Neuronal stem cell (in vitro differentiated cells): Measurements from ENCODE around the gene ST6GALNAC3.
"Not testable (repeated sequence)": the region's sequence is repeated elsewhere in the genome, so short reads cannot be mapped to it uniquely, and the experiment has no call there.

Source experiments
- DNase-seq: peaks from one replicate; pipeline ENCODE4 v3.0.0-alpha.2; 2013; ENCODE audit warnings: low spot score
- H2AFZ ChIP-seq: one replicate; pipeline ENCODE4 v1.6.1; 2013; ENCODE audit warnings: mild to moderate bottlenecking, low read length, inconsistent platforms
- H2AK5ac ChIP-seq: 2 replicates; pipeline ENCODE4 v1.6.1; 2013; ENCODE audit warnings: low read depth, mild to moderate bottlenecking, inconsistent platforms, low read length, moderate library complexity, mixed read lengths
- H2BK120ac ChIP-seq: 2 replicates; pipeline ENCODE4 v1.6.1; 2013; ENCODE audit warnings: low read depth, mild to moderate bottlenecking, inconsistent platforms, low read length, moderate library complexity, mixed read lengths
- H2BK12ac ChIP-seq: one replicate; pipeline ENCODE4 v1.6.1; 2013; ENCODE audit warnings: low read length, inconsistent platforms
- H2BK15ac ChIP-seq: 2 replicates; pipeline ENCODE4 v1.6.1; 2013; ENCODE audit warnings: mild to moderate bottlenecking, low read length, inconsistent platforms, mixed read lengths
- H2BK5ac ChIP-seq: one replicate; pipeline ENCODE4 v1.6.1; 2013; ENCODE audit warnings: inconsistent platforms, mild to moderate bottlenecking, low read length, moderate library complexity
- H3K14ac ChIP-seq: one replicate; pipeline ENCODE4 v1.6.1; 2013; ENCODE audit warnings: low read length, inconsistent platforms
- H3K18ac ChIP-seq: 2 replicates; pipeline ENCODE4 v1.6.1; 2013; ENCODE audit warnings: low read length, inconsistent platforms
- H3K23ac ChIP-seq: 2 replicates; pipeline ENCODE4 v1.6.1; 2013; ENCODE audit warnings: low read depth, mild to moderate bottlenecking, mixed read lengths, low read length, inconsistent platforms; ENCODE audit not compliant: poor library complexity
- H3K27ac ChIP-seq: replicated peaks from 3 replicates; pipeline ENCODE4 v1.5.1; 2013; ENCODE audit warnings: low read length, inconsistent platforms
- H3K27me3 ChIP-seq, 3 experiments: 2 replicates each; pipeline ENCODE4 v1.6.1; 2013; ENCODE audit warnings: low read length in 3 of 3, mild to moderate bottlenecking in 2 of 3, inconsistent platforms in 1 of 3, low read depth in 1 of 3, mixed read lengths in 1 of 3, moderate library complexity in 1 of 3; ENCODE audit not compliant: control insufficient read depth in 3 of 3, insufficient read depth in 3 of 3
- H3K36me3 ChIP-seq, 2 donors: replicated peaks in 1 of 2; 2 replicates each; pipeline ENCODE4 v1.6.1; 2013; ENCODE audit warnings: low read length in 2 of 2; ENCODE audit not compliant: control insufficient read depth in 2 of 2, insufficient read depth in 2 of 2
- H3K4ac ChIP-seq: 2 replicates; pipeline ENCODE4 v1.6.1; 2013; ENCODE audit warnings: inconsistent platforms, mild to moderate bottlenecking, low read length, moderate library complexity
- H3K4me1 ChIP-seq, 2 donors: 1 replicate in 1 of 2; 2 replicates in 1 of 2; pipeline ENCODE4 v1.6.1; 2013; ENCODE audit warnings: low read length in 2 of 2, low read depth in 1 of 2; ENCODE audit not compliant: control insufficient read depth in 2 of 2, insufficient read depth in 1 of 2
- H3K4me2 ChIP-seq: one replicate; pipeline ENCODE4 v1.6.1; 2013; ENCODE audit warnings: mild to moderate bottlenecking, low read length, inconsistent platforms; ENCODE audit not compliant: insufficient read depth, poor library complexity, severe bottlenecking
- H3K4me3 ChIP-seq, 2 donors: 2 replicates each; pipeline ENCODE4 v1.5.1; 2013; ENCODE audit warnings: low read length in 2 of 2, mild to moderate bottlenecking in 2 of 2, inconsistent platforms in 1 of 2, moderate library complexity in 1 of 2
- H3K79me1 ChIP-seq: one replicate; pipeline ENCODE4 v1.6.1; 2013; ENCODE audit warnings: low read depth, mild to moderate bottlenecking, inconsistent platforms, low read length, moderate library complexity
- H3K9ac ChIP-seq: one replicate; pipeline ENCODE4 v1.6.1; 2013; ENCODE audit warnings: mild to moderate bottlenecking, low read depth, low read length, inconsistent platforms; ENCODE audit not compliant: poor library complexity
- H3K9me3 ChIP-seq, 2 donors: replicated peaks in 1 of 2; 2 replicates each; pipeline versions ENCODE3 to v1.6.1; 2013; ENCODE audit warnings: low read length in 2 of 2, mild to moderate bottlenecking in 2 of 2, inconsistent platforms in 1 of 2, low read depth in 1 of 2, mixed read lengths in 1 of 2, moderate library complexity in 1 of 2; ENCODE audit not compliant: control insufficient read depth in 2 of 2, insufficient read depth in 1 of 2
- H4K8ac ChIP-seq: one replicate; pipeline ENCODE4 v1.6.1; 2013; ENCODE audit warnings: low read depth, mild to moderate bottlenecking, inconsistent platforms, low read length, moderate library complexity
- H4K91ac ChIP-seq: one replicate; pipeline ENCODE4 v1.6.1; 2013; ENCODE audit warnings: low read length, low read depth, mild to moderate bottlenecking, inconsistent platforms; ENCODE audit not compliant: poor library complexity
- WGBS, 2 donors: extraction: QIAGEN DNeasy Blood & Tissue Kit; methylation state at CpG; one replicate each; pipeline ENCODE4 v1.1.7; 2013; ENCODE audit warnings: missing lambda C conversion rate in 2 of 2, mixed read lengths in 1 of 2; ENCODE audit not compliant: insufficient read length in 2 of 2, insufficient replicate concordance in 1 of 2; ENCODE audit errors: extremely low coverage in 2 of 2; 5-methylcytosine and 5-hydroxymethylcytosine counted together

ST6GALNAC3 gene

GRCh38 chr1:76640092-76640491 lies 565.5 kb downstream of the ST6GALNAC3 start:
- H3K36me3 ChIP-seq: no peaks in the 10 kb centered on the region
- H3K14ac ChIP-seq: no peak overlapping the region
- no peak overlapping the region for H2BK120ac ChIP-seq
- H3K18ac ChIP-seq: no peak overlapping the region
- peaks cover 0 to 2% of the 10 kb centered on the region in 2 donors for H3K9me3 ChIP-seq
- no peak overlapping the region for H3K4ac ChIP-seq
- H2BK15ac ChIP-seq: no peak overlapping the region
- H2AFZ ChIP-seq: no peak overlapping the region
- no peak for DNase-seq
- no peak overlapping the region for H4K91ac ChIP-seq
- H3K23ac ChIP-seq: no peak overlapping the region
- no peaks in the 10 kb centered on the region for H3K79me1 ChIP-seq
- H3K4me1 ChIP-seq: no peaks in the 10 kb centered on the region
- no peak overlapping the region for H2BK5ac ChIP-seq
- no peak overlapping the region for H3K27ac ChIP-seq
- no peak overlapping the region for H3K9ac ChIP-seq
- no peak overlapping the region for H3K4me3 ChIP-seq
- H4K8ac ChIP-seq: no peak overlapping the region
- no peak overlapping the region for H3K4me2 ChIP-seq
- no peak overlapping the region for H2BK12ac ChIP-seq
- H2AK5ac ChIP-seq: no peak overlapping the region
- H3K27me3 ChIP-seq: no peaks in the 10 kb centered on the region

GRCh38 chr1:76640723-76641122 lies 566.2 kb downstream of the ST6GALNAC3 start:
- no peak overlapping the region for H2AK5ac ChIP-seq
- no peak overlapping the region for H3K9ac ChIP-seq
- no peak overlapping the region for H2BK5ac ChIP-seq
- H3K27me3 ChIP-seq: no peaks in the 10 kb centered on the region
- no peak overlapping the region for H2BK120ac ChIP-seq
- no peaks in the 10 kb centered on the region for H3K36me3 ChIP-seq
- H2AFZ ChIP-seq: no peak overlapping the region
- no peak overlapping the region for H3K4me3 ChIP-seq
- no peak overlapping the region for H3K4me2 ChIP-seq
- H3K79me1 ChIP-seq: no peaks in the 10 kb centered on the region
- peaks cover 0 to 2% of the 10 kb centered on the region in 2 donors for H3K9me3 ChIP-seq
- no peak overlapping the region for H3K18ac ChIP-seq
- H3K4me1 ChIP-seq: no peaks in the 10 kb centered on the region
- DNase-seq: no peak
- H4K8ac ChIP-seq: no peak overlapping the region
- no peak overlapping the region for H2BK12ac ChIP-seq
- H3K14ac ChIP-seq: no peak overlapping the region
- no peak overlapping the region for H4K91ac ChIP-seq
- no peak overlapping the region for H3K23ac ChIP-seq
- H3K4ac ChIP-seq: no peak overlapping the region
- no peak overlapping the region for H2BK15ac ChIP-seq
- no peak overlapping the region for H3K27ac ChIP-seq

GRCh38 chr1:76644139-76644538 lies 569.6 kb downstream of the ST6GALNAC3 start:
- H3K27ac ChIP-seq: no peak overlapping the region
- H2AFZ ChIP-seq: no peak overlapping the region
- H3K4me1 ChIP-seq: no peaks in the 10 kb centered on the region
- no peak overlapping the region for H3K4ac ChIP-seq
- no peak overlapping the region for H2AK5ac ChIP-seq
- no peak overlapping the region for H3K9ac ChIP-seq
- H4K91ac ChIP-seq: no peak overlapping the region
- no peak overlapping the region for H4K8ac ChIP-seq
- DNase-seq: no peak
- H3K9me3 ChIP-seq: peaks cover 0 to 2% of the 10 kb centered on the region in 2 donors
- no peak overlapping the region for H3K4me2 ChIP-seq
- H3K79me1 ChIP-seq: no peaks in the 10 kb centered on the region
- H3K14ac ChIP-seq: no peak overlapping the region
- H3K27me3 ChIP-seq: no peaks in the 10 kb centered on the region
- WGBS, 2 donors: no CpG with 5 or more reads among the region's 5 CpGs
- H3K36me3 ChIP-seq: no peaks in the 10 kb centered on the region
- H3K18ac ChIP-seq: no peak overlapping the region
- H3K23ac ChIP-seq: no peak overlapping the region
- no peak overlapping the region for H2BK5ac ChIP-seq
- no peak overlapping the region for H3K4me3 ChIP-seq
- H2BK12ac ChIP-seq: no peak overlapping the region
- H2BK15ac ChIP-seq: no peak overlapping the region
- H2BK120ac ChIP-seq: no peak overlapping the region

- no CpG with 5 or more reads among the region's 5 CpGs for WGBS, 2 donors
- H3K4me1 ChIP-seq, H3K23ac ChIP-seq, H3K4me2 ChIP-seq, H2BK5ac ChIP-seq, H3K18ac ChIP-seq, H3K14ac ChIP-seq, H2BK12ac ChIP-seq, H4K8ac ChIP-seq, H3K27me3 ChIP-seq, H2AK5ac ChIP-seq, H3K4ac ChIP-seq, H3K27ac ChIP-seq, H3K79me1 ChIP-seq, H2BK120ac ChIP-seq, H4K91ac ChIP-seq, H2BK15ac ChIP-seq, H3K9ac ChIP-seq, H3K36me3 ChIP-seq, H3K4me3 ChIP-seq, DNase-seq, H2AFZ ChIP-seq: not testable (repeated sequence)
- peaks cover 0 to 15% of the 10 kb centered on the region in 2 donors for H3K9me3 ChIP-seq
These were observed 578.3 kb downstream of the ST6GALNAC3 start for GRCh38 chr1:76652860-76653259.
